DOHH2 (cell line): ENCODE measurements around the gene ELP2.

Source experiments
- H3F3A ChIP-seq: fragments of 200-600 bp; sonication (generic), shearing (Covaris generic); 2 replicates; pipeline ENCODE4 v1.6.0; 2016; ENCODE audit warnings: antibody characterized with exemption, mild to moderate bottlenecking; ENCODE audit not compliant: control insufficient read depth, insufficient read depth
- H3K27ac ChIP-seq: fragments of 200-600 bp; sonication (generic); 2 replicates; pipeline ENCODE4 v1.5.1; 2014; ENCODE audit warnings: low read depth, mild to moderate bottlenecking, low read length, moderate library complexity
- H3K27me3 ChIP-seq: fragments of 200-600 bp; sonication (generic); 2 replicates; pipeline ENCODE4 v1.6.1; 2014; ENCODE audit warnings: mild to moderate bottlenecking, low read length, mixed read lengths; ENCODE audit not compliant: control insufficient read depth
- H3K36me3 ChIP-seq: fragments of 200-600 bp; sonication (generic); 2 replicates; pipeline ENCODE4 v1.6.1; 2014; ENCODE audit warnings: mild to moderate bottlenecking, low read length, moderate library complexity, mixed read lengths; ENCODE audit not compliant: control insufficient read depth
- H3K4me1 ChIP-seq: fragments of 200-600 bp; sonication (generic); 2 replicates; pipeline ENCODE4 v1.6.1; 2014; ENCODE audit warnings: mild to moderate bottlenecking, low read length, mixed read lengths; ENCODE audit not compliant: control insufficient read depth
- H3K4me2 ChIP-seq: fragments of 200-600 bp; sonication (generic); 2 replicates; pipeline ENCODE4 v1.6.0; 2014; ENCODE audit warnings: mild to moderate bottlenecking, low read length, moderate library complexity
- H3K4me3 ChIP-seq: fragments of 200-600 bp; sonication (generic); 2 replicates; pipeline ENCODE4 v1.5.1; 2014; ENCODE audit warnings: mild to moderate bottlenecking, low read length, mixed read lengths
- H3K79me2 ChIP-seq: fragments of 200-600 bp; sonication (generic); 2 replicates; pipeline ENCODE4 v1.6.1; 2014; ENCODE audit warnings: mild to moderate bottlenecking, low read length, mixed read lengths; ENCODE audit not compliant: control insufficient read depth
- H3K9me2 ChIP-seq: fragments of 200-600 bp; sonication (generic); replicated peaks from 2 replicates; pipeline ENCODE4 v1.6.1; 2014; ENCODE audit warnings: mild to moderate bottlenecking, low read length, mixed read lengths; ENCODE audit not compliant: control insufficient read depth
- H3K9me3 ChIP-seq: fragments of 200-600 bp; sonication (generic); 2 replicates; pipeline ENCODE4 v1.6.1; 2014; ENCODE audit warnings: antibody characterized with exemption, low read length, mixed read lengths; ENCODE audit not compliant: control insufficient read depth, insufficient read depth
- H4K20me1 ChIP-seq: fragments of 200-600 bp; sonication (generic); 2 replicates; pipeline ENCODE4 v1.6.0; 2014; ENCODE audit warnings: low read depth, mild to moderate bottlenecking, antibody characterized with exemption, low read length, moderate library complexity; ENCODE audit not compliant: control insufficient read depth, insufficient read depth
- EZH2phosphoT487 ChIP-seq: fragments of 200-600 bp; sonication (generic); IDR thresholded peaks from 2 replicates; pipeline ENCODE4 v1.6.1; 2017; ENCODE audit warnings: borderline replicate concordance, mild to moderate bottlenecking, antibody characterized with exemption, low read length, moderate library complexity, mixed read lengths
- TF ChIP-seq, protein P1 (sequence below): fragments of 200-600 bp; sonication (generic); IDR thresholded peaks from one replicate; pipeline ENCODE4 v1.5.1; 2014; ENCODE audit warnings: antibody characterized with exemption, mild to moderate bottlenecking, low read depth, low read length; ENCODE audit not compliant: poor library complexity, severe bottlenecking

Gene ELP2

DNA sequence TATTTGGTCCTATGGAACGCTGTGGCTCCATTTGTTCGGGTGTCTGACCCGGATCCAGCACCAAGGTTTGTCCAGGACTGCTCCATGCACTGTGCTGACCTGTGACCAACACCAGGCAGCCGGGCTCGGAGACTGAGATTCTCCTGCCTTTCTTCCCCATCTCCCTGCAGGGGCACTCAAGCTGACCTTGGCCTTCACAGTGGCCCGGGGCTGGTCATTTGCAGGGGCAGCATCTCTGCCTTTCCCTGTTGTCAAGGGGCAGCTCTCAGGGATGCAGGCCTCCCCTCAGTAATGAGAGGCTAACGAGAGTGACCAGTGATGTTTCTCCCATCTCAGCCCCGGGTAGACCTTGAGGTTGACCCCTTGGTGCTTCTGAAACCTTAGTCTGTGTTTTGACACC lies 85.1 kb downstream of the ELP2 start:
- no peaks in the 10 kb centered on the region for H3K4me1 ChIP-seq
- 0 out of 2 replicates have a peak, but pooled peaks cover 3% of the 10 kb centered on the region for H4K20me1 ChIP-seq
- H3K9me2 ChIP-seq, result no peaks in the 10 kb centered on the region
- no peak overlapping the region for H3K27ac ChIP-seq
- TF ChIP-seq, protein P1, sequence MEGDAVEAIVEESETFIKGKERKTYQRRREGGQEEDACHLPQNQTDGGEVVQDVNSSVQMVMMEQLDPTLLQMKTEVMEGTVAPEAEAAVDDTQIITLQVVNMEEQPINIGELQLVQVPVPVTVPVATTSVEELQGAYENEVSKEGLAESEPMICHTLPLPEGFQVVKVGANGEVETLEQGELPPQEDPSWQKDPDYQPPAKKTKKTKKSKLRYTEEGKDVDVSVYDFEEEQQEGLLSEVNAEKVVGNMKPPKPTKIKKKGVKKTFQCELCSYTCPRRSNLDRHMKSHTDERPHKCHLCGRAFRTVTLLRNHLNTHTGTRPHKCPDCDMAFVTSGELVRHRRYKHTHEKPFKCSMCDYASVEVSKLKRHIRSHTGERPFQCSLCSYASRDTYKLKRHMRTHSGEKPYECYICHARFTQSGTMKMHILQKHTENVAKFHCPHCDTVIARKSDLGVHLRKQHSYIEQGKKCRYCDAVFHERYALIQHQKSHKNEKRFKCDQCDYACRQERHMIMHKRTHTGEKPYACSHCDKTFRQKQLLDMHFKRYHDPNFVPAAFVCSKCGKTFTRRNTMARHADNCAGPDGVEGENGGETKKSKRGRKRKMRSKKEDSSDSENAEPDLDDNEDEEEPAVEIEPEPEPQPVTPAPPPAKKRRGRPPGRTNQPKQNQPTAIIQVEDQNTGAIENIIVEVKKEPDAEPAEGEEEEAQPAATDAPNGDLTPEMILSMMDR, result no peak
- TF ChIP-seq EZH2phosphoT487, result no peak
- H3K9me3 ChIP-seq, result no peaks in the 10 kb centered on the region
- no peak overlapping the region for H3K4me2 ChIP-seq
- no peaks in the 10 kb centered on the region for H3K36me3 ChIP-seq
- 0 out of 2 replicates have a peak, but pooled peaks cover 2% of the 10 kb centered on the region for H3K27me3 ChIP-seq
- H3K4me3 ChIP-seq, result no peak overlapping the region
- H3F3A ChIP-seq, result no peaks in the 10 kb centered on the region
- H3K79me2 ChIP-seq, result no peaks in the 10 kb centered on the region

DNA sequence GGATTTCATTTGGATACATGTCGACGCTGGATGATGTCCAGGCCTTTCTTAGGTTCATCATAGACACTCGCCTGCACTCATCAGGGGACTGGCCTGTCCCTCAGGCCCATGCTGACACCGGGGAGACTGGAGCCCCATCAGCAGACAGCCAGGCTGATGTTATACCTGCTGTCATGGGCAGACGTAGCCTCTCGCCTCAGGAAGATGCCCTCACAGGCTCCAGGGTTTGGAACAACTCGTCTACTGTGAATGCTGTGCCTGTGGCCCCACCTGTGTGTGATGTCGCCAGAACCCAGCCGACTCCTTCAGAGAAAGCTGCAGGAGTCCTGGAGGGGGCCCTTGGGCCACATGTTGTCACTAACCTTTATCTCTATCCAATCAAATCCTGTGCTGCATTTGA lies 85.9 kb downstream of the ELP2 start:
- Histone ChIP-seq H3K4me2 (no peak overlapping the region), H3K27me3 (0 out of 2 replicates have a peak, but pooled peaks cover 2% of the 10 kb centered on the region), H3K9me3 (no peaks in the 10 kb centered on the region), H3K36me3 (no peaks in the 10 kb centered on the region), H3K4me3 (no peak overlapping the region), H3K27ac (no peak overlapping the region), H3K79me2 (no peaks in the 10 kb centered on the region), H4K20me1 (0 out of 2 replicates have a peak, but pooled peaks cover 3% of the 10 kb centered on the region), H3K4me1 (no peaks in the 10 kb centered on the region), H3K9me2 (no peaks in the 10 kb centered on the region), H3F3A (no peaks in the 10 kb centered on the region)
- TF ChIP-seq EZH2phosphoT487, result no peak
- TF ChIP-seq, protein P1, result no peak

DNA sequence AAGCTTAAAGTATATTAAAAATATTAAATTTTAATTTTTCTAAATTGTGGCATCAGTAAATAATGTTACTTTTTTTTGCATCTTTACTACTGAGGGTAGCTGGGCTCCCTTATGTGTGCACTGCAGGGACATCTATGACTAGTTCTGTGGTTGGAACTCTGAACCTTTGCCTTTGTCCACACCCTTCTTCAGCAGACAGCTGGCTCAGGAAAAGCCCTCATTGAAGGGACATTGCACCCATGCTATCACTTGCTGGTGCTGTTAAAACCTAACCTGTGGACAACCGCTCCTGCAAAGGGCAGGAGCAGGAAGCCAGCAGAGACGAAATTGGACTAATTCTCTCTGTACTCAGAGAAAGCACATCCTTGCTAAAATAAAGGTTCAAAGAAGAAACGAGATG lies 87.6 kb downstream of the ELP2 start:
- H3K4me1 ChIP-seq, result no peaks in the 10 kb centered on the region
- H3K36me3 ChIP-seq, result no peaks in the 10 kb centered on the region
- TF ChIP-seq, protein P1, result no peak
- no peak for TF ChIP-seq EZH2phosphoT487
- no peaks in the 10 kb centered on the region for H3F3A ChIP-seq
- H3K79me2 ChIP-seq, result no peaks in the 10 kb centered on the region
- H3K4me2 ChIP-seq, result no peak overlapping the region
- H4K20me1 ChIP-seq, result 0 out of 2 replicates have a peak, but pooled peaks cover 3% of the 10 kb centered on the region
- 0 out of 2 replicates have a peak, but pooled peaks cover 2% of the 10 kb centered on the region for H3K27me3 ChIP-seq
- no peaks in the 10 kb centered on the region for H3K9me2 ChIP-seq
- no peak overlapping the region for H3K4me3 ChIP-seq
- H3K27ac ChIP-seq, result no peak overlapping the region
- no peaks in the 10 kb centered on the region for H3K9me3 ChIP-seq
